Caco-2 (cell line): ENCODE results near the gene GLI2. TPM values are rescaled to one million over a fixed set of nuclear protein-coding genes. Genes with fewer than 3 reads are reported as not detected.
A peak's percentile ranks its signal among the peaks of the same experiment; 100 is the strongest.

Experiments
- BruUV-seq: library from RNA; stranded (reverse); fragments of 400-500 nt; replicated peaks from 2 replicates; lab custom pipeline; 2021; lab: Mats Ljungman, UMichigan
- CTCF ChIA-PET: fragments of 300-600 bp; sonication (Branson Sonifier 250); formaldehyde crosslinking; loops from one replicate; lab custom pipeline; 2022; ENCODE audit warnings: antibody characterized with exemption; lab: Charles Lee
- POLR2A ChIA-PET: fragments of 300-600 bp; sonication (Branson Sonifier 250); formaldehyde crosslinking; loops from one replicate; lab custom pipeline; 2022; ENCODE audit warnings: antibody characterized with exemption; lab: Charles Lee
- DNase-seq, 2 experiments: peaks; one replicate each; pipeline versions ENCODE4 v3.0.0 to v3.0.0-alpha.2; 2020 to 2022
- H3K27me3 ChIP-seq: replicated peaks from 2 replicates; pipeline ENCODE4 v1.6.0; 2011; ENCODE audit warnings: low read length; ENCODE audit not compliant: control insufficient read depth, insufficient read depth
- H3K36me3 ChIP-seq: 2 replicates; pipeline ENCODE4 v1.5.1; 2011; ENCODE audit warnings: low read length; ENCODE audit not compliant: control insufficient read depth, insufficient read depth
- H3K4me1 ChIP-seq: fragments of 250-450 bp; sonication (Bioruptor Pico); 2 replicates; pipeline ENCODE4 v1.5.1; 2020; ENCODE audit warnings: mild to moderate bottlenecking
- H3K4me3 ChIP-seq: 2 replicates; pipeline ENCODE4 v1.5.1; 2011; ENCODE audit warnings: low read depth, mild to moderate bottlenecking, control low read depth, low read length
- H3K9me3 ChIP-seq: fragments of 250-450 bp; sonication (Bioruptor Pico); 2 replicates; pipeline ENCODE4 v1.5.1; 2020; ENCODE audit warnings: mild to moderate bottlenecking, moderate library complexity
- H3K27ac Mint-ChIP-seq: one replicate; pipeline ENCODE4 v1.8.0; 2022; ENCODE audit warnings: mixed read lengths; ENCODE audit not compliant: unreplicated experiment
- H3K27me3 Mint-ChIP-seq: one replicate; pipeline ENCODE4 v1.8.0; 2022; ENCODE audit warnings: mixed read lengths; ENCODE audit not compliant: insufficient read depth, unreplicated experiment
- H3K36me3 Mint-ChIP-seq: one replicate; pipeline ENCODE4 v1.8.0; 2022; ENCODE audit warnings: mild to moderate bottlenecking, mixed read lengths; ENCODE audit not compliant: insufficient read depth, unreplicated experiment
- H3K4me1 Mint-ChIP-seq: one replicate; pipeline ENCODE4 v1.8.0; 2022; ENCODE audit warnings: low read depth, mixed read lengths; ENCODE audit not compliant: unreplicated experiment
- H3K4me3 Mint-ChIP-seq: one replicate; pipeline ENCODE4 v1.8.0; 2022; ENCODE audit warnings: mild to moderate bottlenecking, moderate library complexity, mixed read lengths; ENCODE audit not compliant: unreplicated experiment
- H3K9me3 Mint-ChIP-seq: one replicate; pipeline ENCODE4 v1.8.0; 2022; ENCODE audit warnings: mixed read lengths; ENCODE audit not compliant: unreplicated experiment
- intact Hi-C: fragments of 100-400 bp; cut with micrococcal nuclease; formaldehyde crosslinking; loops from one replicate; pipeline ENCODE4 v1.10.0; 2022; ENCODE audit not compliant: unreplicated experiment
- total RNA-seq: library from RNA; stranded (reverse); gene quantifications from 2 replicates; pipeline ENCODE4 v1.2.3, GENCODE V29; 2022
- TF ChIP-seq, protein P1 (sequence below), 2 experiments: fragments of 200-600 bp in 1 of 2; IDR thresholded peaks; 1 replicate in 1 of 2; 2 replicates in 1 of 2; pipeline versions ENCODE4 v1.5.1 to v1.8.0; 2011 to 2022; ENCODE audit warnings: antibody characterized with exemption in 1 of 2, control low read depth in 1 of 2, inconsistent platforms in 1 of 2, low read depth in 1 of 2, low read length in 1 of 2, mild to moderate bottlenecking in 1 of 2, moderate library complexity in 1 of 2; ENCODE audit not compliant: insufficient read depth in 1 of 2, severe bottlenecking in 1 of 2, unreplicated experiment in 1 of 2

Gene GLI2
- total RNA-seq, 1 experiment from 2014 or later, result 0.70 TPM

DNA sequence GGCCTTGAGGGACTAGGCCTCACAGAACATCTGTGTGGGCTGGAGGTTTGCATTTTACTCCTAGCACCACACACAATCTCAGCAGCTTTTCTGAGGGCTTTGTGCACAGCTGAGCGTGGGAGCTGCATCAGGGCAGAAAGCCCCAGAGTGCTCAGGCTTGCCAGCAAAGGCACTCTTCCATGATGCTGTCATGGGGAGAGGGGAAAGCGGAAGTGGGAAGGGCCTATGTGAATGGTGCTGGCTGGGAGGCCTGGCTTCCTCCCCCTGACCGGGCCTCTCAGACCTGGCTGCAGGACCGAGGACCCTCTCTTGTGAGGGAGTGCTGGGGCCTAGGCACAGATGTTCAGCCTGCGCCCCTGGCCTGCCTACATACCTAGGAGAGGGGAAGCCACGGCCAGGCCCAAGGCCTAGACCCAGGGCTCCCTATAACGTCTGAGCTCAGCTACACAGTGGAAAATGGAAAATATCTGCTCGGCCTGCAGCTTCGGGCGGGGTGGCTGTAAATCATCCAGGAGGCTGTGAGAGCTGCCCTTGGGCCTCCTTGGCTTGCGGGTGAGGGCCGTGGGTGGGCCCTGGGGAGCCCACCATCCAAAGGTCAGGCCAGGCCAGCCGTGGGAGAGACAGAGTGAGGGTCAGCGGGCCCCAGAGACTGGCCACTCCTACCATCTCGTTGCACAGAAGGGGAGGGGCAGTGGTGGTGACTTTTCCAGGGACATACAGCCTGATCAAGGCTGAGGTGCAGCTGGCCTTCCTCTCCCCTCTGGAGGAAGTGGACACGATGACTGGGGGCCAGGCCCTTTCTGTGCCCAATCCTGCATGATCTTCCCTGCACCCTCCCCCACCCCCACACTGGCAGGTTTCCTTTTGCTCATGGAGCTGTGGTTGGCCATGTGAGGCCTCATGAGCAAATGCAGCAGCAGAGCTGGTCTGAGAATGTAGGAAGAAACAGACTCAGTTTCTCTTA, 22.8 kb downstream of the GLI2 start:
- Histone ChIP-seq H3K27me3 (no peaks in the 10 kb centered on the region), H3K9me3 (no peaks in the 10 kb centered on the region), H3K36me3 (no peaks in the 10 kb centered on the region), H3K4me1 (peaks cover 17% of the 10 kb centered on the region), H3K4me3 (no peak overlapping the region)
- CTCF ChIA-PET, result interaction anchor here (0.6 kb wide), 1 partner anchor 639 kb away, joined by 5 read pairs; no protein-coding TSS in a partner anchor
- POLR2A ChIA-PET, result no interaction called here
- no peak overlapping the region for H3K4me3 Mint-ChIP-seq
- TF ChIP-seq, protein P1, sequence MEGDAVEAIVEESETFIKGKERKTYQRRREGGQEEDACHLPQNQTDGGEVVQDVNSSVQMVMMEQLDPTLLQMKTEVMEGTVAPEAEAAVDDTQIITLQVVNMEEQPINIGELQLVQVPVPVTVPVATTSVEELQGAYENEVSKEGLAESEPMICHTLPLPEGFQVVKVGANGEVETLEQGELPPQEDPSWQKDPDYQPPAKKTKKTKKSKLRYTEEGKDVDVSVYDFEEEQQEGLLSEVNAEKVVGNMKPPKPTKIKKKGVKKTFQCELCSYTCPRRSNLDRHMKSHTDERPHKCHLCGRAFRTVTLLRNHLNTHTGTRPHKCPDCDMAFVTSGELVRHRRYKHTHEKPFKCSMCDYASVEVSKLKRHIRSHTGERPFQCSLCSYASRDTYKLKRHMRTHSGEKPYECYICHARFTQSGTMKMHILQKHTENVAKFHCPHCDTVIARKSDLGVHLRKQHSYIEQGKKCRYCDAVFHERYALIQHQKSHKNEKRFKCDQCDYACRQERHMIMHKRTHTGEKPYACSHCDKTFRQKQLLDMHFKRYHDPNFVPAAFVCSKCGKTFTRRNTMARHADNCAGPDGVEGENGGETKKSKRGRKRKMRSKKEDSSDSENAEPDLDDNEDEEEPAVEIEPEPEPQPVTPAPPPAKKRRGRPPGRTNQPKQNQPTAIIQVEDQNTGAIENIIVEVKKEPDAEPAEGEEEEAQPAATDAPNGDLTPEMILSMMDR (IDR thresholded peaks at IDR 0.05; ENCODE audit: insufficient read depth in 1 of 2, low read depth in 1 of 2, low read length in 1 of 2, severe bottlenecking in 1 of 2, unreplicated experiment in 1 of 2), result no peak
- no peaks in the 10 kb centered on the region for H3K36me3 Mint-ChIP-seq
- DNase-seq, result peak in 1 of 2 experiments; percentile 43
- peaks cover 14% of the 10 kb centered on the region for H3K4me1 Mint-ChIP-seq
- intact Hi-C loops, result no loop called here
- H3K27me3 Mint-ChIP-seq, result no peaks in the 10 kb centered on the region
- no peak overlapping the region for H3K27ac Mint-ChIP-seq
- BruUV-seq, result no TSS peak
- H3K9me3 Mint-ChIP-seq, result no peaks in the 10 kb centered on the region

DNA sequence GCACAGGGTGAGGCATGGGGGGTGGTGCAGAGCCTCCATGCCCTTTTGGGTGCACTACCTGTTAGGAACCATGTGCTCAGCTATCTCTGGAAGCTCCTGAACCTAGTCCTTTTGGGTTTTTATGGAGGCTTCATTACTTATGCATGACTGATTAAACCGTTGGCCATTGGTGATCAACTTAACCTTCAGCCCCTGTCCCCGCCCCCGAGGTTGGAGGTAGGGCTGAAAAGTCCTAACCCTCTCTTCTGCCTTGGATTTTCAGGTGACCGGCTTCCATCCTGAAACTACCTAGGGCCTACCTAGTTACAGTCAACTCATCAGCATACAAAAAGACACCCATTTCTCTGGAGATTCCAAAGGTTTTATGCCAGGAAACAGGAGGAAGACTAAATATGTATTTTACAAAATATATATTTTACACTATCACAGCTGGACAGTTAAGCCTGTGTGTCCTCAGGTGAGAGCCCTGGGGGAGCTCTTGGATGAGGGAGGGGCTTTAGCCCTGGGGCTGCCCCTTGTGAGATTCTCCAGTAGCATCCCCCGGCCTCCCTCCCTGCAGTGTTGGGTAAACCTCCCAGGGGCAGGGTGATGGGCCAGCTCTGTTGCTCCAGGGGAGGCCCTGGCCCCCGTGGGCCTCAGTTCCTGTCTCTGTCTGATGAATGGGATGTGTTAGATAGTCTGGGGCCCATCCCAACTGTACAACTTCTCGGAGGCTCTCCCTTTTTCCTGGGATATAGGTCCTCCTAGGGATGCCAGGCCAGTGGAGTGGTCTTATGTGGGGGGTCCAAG, 24.1 kb downstream of the GLI2 start:
- TF ChIP-seq, protein P1 (IDR thresholded peaks at IDR 0.05; ENCODE audit: insufficient read depth in 1 of 2, low read depth in 1 of 2, low read length in 1 of 2, severe bottlenecking in 1 of 2, unreplicated experiment in 1 of 2), result no peak
- intact Hi-C loops, result no loop called here
- POLR2A ChIA-PET, result no interaction called here
- Histone ChIP-seq H3K4me3 (no peak overlapping the region), H3K27me3 (no peaks in the 10 kb centered on the region), H3K4me1 (peaks cover 17% of the 10 kb centered on the region), H3K9me3 (no peaks in the 10 kb centered on the region), H3K36me3 (no peaks in the 10 kb centered on the region)
- BruUV-seq, result no TSS peak
- H3K4me3 Mint-ChIP-seq, result no peak overlapping the region
- CTCF ChIA-PET, result interaction anchor here (0.6 kb wide), 2 partner anchors 316 to 637 kb away, joined by 3 to 5 read pairs; no protein-coding TSS in a partner anchor
- peak in 1 of 2 experiments; percentile 10 for DNase-seq
- H3K36me3 Mint-ChIP-seq, result no peaks in the 10 kb centered on the region
- no peaks in the 10 kb centered on the region for H3K9me3 Mint-ChIP-seq
- H3K4me1 Mint-ChIP-seq, result peaks cover 14% of the 10 kb centered on the region
- H3K27ac Mint-ChIP-seq, result no peak overlapping the region
- no peaks in the 10 kb centered on the region for H3K27me3 Mint-ChIP-seq

DNA sequence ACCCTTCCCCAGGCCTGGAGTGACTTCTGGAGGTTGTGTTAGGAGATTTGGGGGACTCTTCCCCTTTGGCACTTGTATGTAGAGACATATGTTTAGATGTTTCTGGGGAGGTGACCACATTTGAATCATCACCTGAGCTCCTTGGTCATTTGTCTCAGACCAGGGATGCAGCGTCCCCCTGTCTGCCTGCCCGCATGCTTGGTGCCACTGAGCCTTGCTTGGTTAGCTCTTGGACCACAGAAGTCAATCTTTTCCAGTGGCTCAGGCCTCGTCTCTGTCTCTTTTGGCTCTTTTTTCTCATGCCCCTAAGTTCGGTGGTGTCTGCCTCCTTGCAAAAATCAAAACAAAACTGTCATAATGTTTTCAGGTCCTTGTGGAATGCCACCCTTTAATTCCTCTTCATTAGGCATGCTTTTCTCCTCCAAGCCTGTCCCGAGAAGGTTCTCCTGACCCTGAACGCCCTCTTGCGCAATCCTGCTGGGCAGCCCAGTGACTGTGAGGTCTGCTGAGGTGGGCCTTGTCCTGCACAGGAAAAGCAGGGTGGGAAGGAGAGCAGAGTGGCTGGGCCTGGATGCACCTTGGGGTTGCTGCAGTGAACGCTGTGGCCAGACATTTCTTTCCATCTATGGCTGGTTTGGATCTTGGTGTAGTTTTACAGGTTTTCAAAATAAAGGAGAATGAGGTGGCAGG, 24.9 kb downstream of the GLI2 start:
- CTCF ChIA-PET, result no interaction called here

More for the DNA sequence above, 24.9 kb downstream of the GLI2 start:
- Histone ChIP-seq H3K4me3 (no peak overlapping the region), H3K9me3 (no peaks in the 10 kb centered on the region), H3K4me1 (peaks cover 23% of the 10 kb centered on the region), H3K27me3 (no peaks in the 10 kb centered on the region), H3K36me3 (no peaks in the 10 kb centered on the region)
- Mint-ChIP-seq H3K27ac (no peak overlapping the region), H3K4me3 (no peak overlapping the region), H3K9me3 (no peaks in the 10 kb centered on the region), H3K36me3 (no peaks in the 10 kb centered on the region), H3K27me3 (no peaks in the 10 kb centered on the region), H3K4me1 (peaks cover 17% of the 10 kb centered on the region)
- DNase-seq, result peak in 1 of 2 experiments; percentile 44
- no TSS peak for BruUV-seq
- TF ChIP-seq, protein P1 (IDR thresholded peaks at IDR 0.05; ENCODE audit: insufficient read depth in 1 of 2, low read depth in 1 of 2, low read length in 1 of 2, severe bottlenecking in 1 of 2, unreplicated experiment in 1 of 2), result no peak
- POLR2A ChIA-PET, result no interaction called here
- intact Hi-C loops, result no loop called here
